CD4-positive, alpha-beta memory T cell (primary cell): ENCODE results near the gene ST6GALNAC4. TPM values are rescaled to one million over a fixed set of nuclear protein-coding genes. Genes with fewer than 3 reads are reported as not detected.
A peak's percentile ranks its signal among the peaks of the same experiment; 100 is the strongest.

Experiments
- CTCF ChIA-PET: fragments of 350-600 bp; sonication (Branson Sonifier 250); formaldehyde crosslinking; loops from one replicate; lab custom pipeline; 2021; ENCODE audit warnings: inconsistent platforms; ENCODE audit not compliant: partially characterized antibody; lab: Charles Lee
- POLR2A ChIA-PET: fragments of 350-600 bp; sonication (Branson Sonifier 250); formaldehyde crosslinking; loops from one replicate; lab custom pipeline; 2021; ENCODE audit not compliant: partially characterized antibody; lab: Charles Lee
- DNase-seq, 5 donors: peaks; one replicate each; pipeline versions ENCODE4 v3.0.0 to v3.0.0-alpha.2; 2020 to 2022; ENCODE audit warnings: mixed read lengths in 1 of 5
- H3K27ac ChIP-seq: one replicate; pipeline ENCODE4 v1.7.0; 2013; ENCODE audit warnings: low read depth, low read length
- H3K27me3 ChIP-seq: 2 replicates; pipeline ENCODE4 v1.7.0; 2013; ENCODE audit warnings: mild to moderate bottlenecking, low read length, moderate library complexity; ENCODE audit not compliant: insufficient read depth
- H3K36me3 ChIP-seq: 2 replicates; pipeline ENCODE4 v1.7.0; 2013; ENCODE audit warnings: mild to moderate bottlenecking, low read length, moderate library complexity; ENCODE audit not compliant: insufficient read depth
- H3K4me1 ChIP-seq: 2 replicates; pipeline ENCODE4 v1.7.0; 2013; ENCODE audit warnings: mild to moderate bottlenecking, low read length, moderate library complexity; ENCODE audit not compliant: insufficient read depth
- H3K4me3 ChIP-seq, 2 donors: one replicate each; pipeline ENCODE4 v1.7.0; 2013; ENCODE audit warnings: low read length in 2 of 2, mild to moderate bottlenecking in 1 of 2
- H3K9me3 ChIP-seq, 2 donors: one replicate each; pipeline ENCODE4 v1.7.0; 2013; ENCODE audit warnings: low read length in 2 of 2, control low read depth in 1 of 2; ENCODE audit not compliant: control insufficient read depth in 1 of 2
- H3K27ac Mint-ChIP-seq, 7 donors: one replicate each; pipeline ENCODE4 v1.8.0; 2020 to 2021; ENCODE audit warnings: mixed read lengths in 7 of 7, mild to moderate bottlenecking in 6 of 7, inconsistent platforms in 3 of 7, moderate library complexity in 3 of 7
- H3K27me3 Mint-ChIP-seq, 2 donors: one replicate each; pipeline ENCODE4 v1.8.0; 2020 to 2021; ENCODE audit warnings: mixed read lengths in 2 of 2
- H3K36me3 Mint-ChIP-seq, 2 donors: one replicate each; pipeline ENCODE4 v1.8.0; 2020 to 2021; ENCODE audit warnings: mixed read lengths in 2 of 2, inconsistent platforms in 1 of 2, mild to moderate bottlenecking in 1 of 2
- H3K4me1 Mint-ChIP-seq, 4 donors: one replicate each; pipeline ENCODE4 v1.8.0; 2020 to 2021; ENCODE audit warnings: mixed read lengths in 4 of 4, mild to moderate bottlenecking in 1 of 4
- H3K4me3 Mint-ChIP-seq, 8 donors: one replicate each; pipeline ENCODE4 v1.8.0; 2020 to 2021; ENCODE audit warnings: mixed read lengths in 8 of 8, mild to moderate bottlenecking in 7 of 8, moderate library complexity in 6 of 8, inconsistent platforms in 3 of 8
- H3K9me3 Mint-ChIP-seq, 8 donors: one replicate each; pipeline ENCODE4 v1.8.0; 2020 to 2021; ENCODE audit warnings: mixed read lengths in 8 of 8, mild to moderate bottlenecking in 5 of 8, inconsistent platforms in 3 of 8, moderate library complexity in 1 of 8
- intact Hi-C: fragments of 100-400 bp; cut with micrococcal nuclease; formaldehyde crosslinking; loops from one replicate; pipeline ENCODE4 v1.15.1; 2023
- polyA plus RNA-seq, 2 donors: library from polyadenylated mRNA; unstranded; fragments of 300-500 nt; fragmentation: Illumina TruSeq; gene quantifications; one replicate each; pipeline ENCODE4 v1.2.3, GENCODE V29; 2021
- total RNA-seq, 2 experiments: library from RNA; stranded (reverse); gene quantifications; one replicate each; pipeline ENCODE4 v1.2.3, GENCODE V29; 2021

The ST6GALNAC4 gene
- total and polyA plus RNA-seq, 4 experiments from 2014 or later = 10.2 to 38.1 (median 27.1) TPM

- intact Hi-C loops = no loop called here
Observed at GRCh38 chr9:127934248-127934647, 17.4 kb upstream of the ST6GALNAC4 start.

GRCh38 chr9:127931092-127931881 lies 14.4 kb upstream of the ST6GALNAC4 start:
- peak in 1 of 5 donors; percentile 66 for DNase-seq
- Histone ChIP-seq H3K9me3 (no peaks in the 10 kb centered on the region), H3K4me3 (peak overlapping the region in 1 of 2 donors; percentile 54), H3K4me1 (peaks cover 70% of the 10 kb centered on the region), H3K27me3 (no peaks in the 10 kb centered on the region), H3K36me3 (no peaks in the 10 kb centered on the region), H3K27ac (no peak overlapping the region)
- no peaks in the 10 kb centered on the region for H3K27me3 Mint-ChIP-seq
- peaks cover 24 to 57% (median 43%) of the 10 kb centered on the region in 4 donors for H3K4me1 Mint-ChIP-seq
- H3K27ac Mint-ChIP-seq = peak overlapping the region; percentile 4 to 93 (median 64)
- ChIA-PET CTCF (interaction anchor here (1.2 to 1.6 kb wide), 3 partner anchors 12 to 196 kb away, joined by 3 to 6 read pairs (median 4); partner anchors contain the start of gene TOR2A), POLR2A (no interaction called here)
- peak overlapping the region; percentile 65 to 85 (median 76) for H3K4me3 Mint-ChIP-seq
- H3K9me3 Mint-ChIP-seq = peaks cover 0 to 7% (median 0%) of the 10 kb centered on the region in 8 donors
- intact Hi-C loops = no loop called here
- peaks cover 0 to 8% of the 10 kb centered on the region in 2 donors for H3K36me3 Mint-ChIP-seq

More at GRCh38 chr9:127934248-127934647, 17.4 kb upstream of the ST6GALNAC4 start:
- H3K4me3 ChIP-seq = no peak overlapping the region
- no peak for DNase-seq
- POLR2A ChIA-PET = interaction anchor here (1.2 to 1.9 kb wide), 3 partner anchors 21 to 199 kb away, joined by 3 to 6 read pairs (median 6); partner anchors contain the start of gene TOR2A
- H3K27me3 ChIP-seq = no peaks in the 10 kb centered on the region
- H3K4me1 ChIP-seq = peaks cover 61% of the 10 kb centered on the region
- peaks cover 34 to 69% (median 57%) of the 10 kb centered on the region in 4 donors for H3K4me1 Mint-ChIP-seq
- H3K9me3 ChIP-seq = no peaks in the 10 kb centered on the region
- H3K4me3 Mint-ChIP-seq = peak overlapping the region in 2 of 8 donors; percentile 44 to 52
- CTCF ChIA-PET = interaction anchor here (0.9 to 1.9 kb wide), 2 partner anchors 8 to 13 kb away, joined by 3 to 9 read pairs; no protein-coding TSS in a partner anchor
- H3K27ac Mint-ChIP-seq = peak overlapping the region in 4 of 7 donors; percentile 51 to 91 (median 60)
- H3K9me3 Mint-ChIP-seq = peaks cover 0 to 10% (median 0%) of the 10 kb centered on the region in 8 donors
- no peaks in the 10 kb centered on the region for H3K36me3 ChIP-seq
- H3K27me3 Mint-ChIP-seq = no peaks in the 10 kb centered on the region
- H3K36me3 Mint-ChIP-seq = peaks cover 8 to 13% of the 10 kb centered on the region in 2 donors
- H3K27ac ChIP-seq = no peak overlapping the region

- Mint-ChIP-seq H3K9me3 (peaks cover 0 to 9% (median 0%) of the 10 kb centered on the region in 8 donors), H3K4me1 (peaks cover 16 to 49% (median 35%) of the 10 kb centered on the region in 4 donors), H3K27me3 (no peaks in the 10 kb centered on the region), H3K36me3 (peaks cover 0 to 4% of the 10 kb centered on the region in 2 donors), H3K4me3 (peak within 1 kb of the TSS; percentile 65 to 85 (median 76)), H3K27ac (peak within 1 kb of the TSS; percentile 25 to 93 (median 64))
- intact Hi-C loops = loop anchor here (1.0 kb wide), 1 partner anchor 13 kb away; the partner anchor contains the start of gene ST6GALNAC4
- peak; percentile 67 to 73 (median 70) for DNase-seq
- Histone ChIP-seq H3K9me3 (no peaks in the 10 kb centered on the region), H3K4me1 (peaks cover 63% of the 10 kb centered on the region), H3K4me3 (peak within 1 kb of the TSS; percentile 6 to 54), H3K27me3 (no peaks in the 10 kb centered on the region), H3K36me3 (no peaks in the 10 kb centered on the region), H3K27ac (no peak within 1 kb of the TSS)
- ChIA-PET CTCF (interaction anchor here (0.8 to 2.2 kb wide), 11 partner anchors 9 to 195 kb away, joined by 3 to 11 read pairs (median 3); partner anchors contain the start of gene TOR2A), POLR2A (interaction anchor here (0.7 to 1.5 kb wide), 10 partner anchors 9 to 215 kb away, joined by 3 to 4 read pairs (median 3); partner anchors contain the start of genes PTRH1, ST6GALNAC4 and TTC16)
Observed at GRCh38 chr9:127930231-127931091, 13.6 kb upstream of the ST6GALNAC4 start, which contains the start of gene PIP5KL1. Gene PIP5KL1 (minus strand): TSS chr9:127930777. CDS start chr9:127930752, 25 bp downstream.

GRCh38 chr9:127929625-127929979 lies 12.8 kb upstream of the ST6GALNAC4 start:
- Histone ChIP-seq H3K4me3 (no peak overlapping the region), H3K9me3 (no peaks in the 10 kb centered on the region), H3K36me3 (no peaks in the 10 kb centered on the region), H3K27me3 (no peaks in the 10 kb centered on the region), H3K27ac (no peak overlapping the region), H3K4me1 (peaks cover 54% of the 10 kb centered on the region)
- Mint-ChIP-seq H3K27me3 (peaks cover 2 to 3% of the 10 kb centered on the region in 2 donors), H3K36me3 (peaks cover 0 to 4% of the 10 kb centered on the region in 2 donors), H3K4me3 (peak overlapping the region in 6 of 8 donors; percentile 52 to 78 (median 63)), H3K9me3 (peaks cover 0 to 9% (median 0%) of the 10 kb centered on the region in 8 donors), H3K4me1 (peaks cover 16 to 41% (median 30%) of the 10 kb centered on the region in 4 donors), H3K27ac (peak overlapping the region in 3 of 7 donors; percentile 4 to 85 (median 55))
- POLR2A ChIA-PET = interaction anchor here (0.7 to 2.2 kb wide), 12 partner anchors 8 to 479 kb away, joined by 3 to 12 read pairs (median 3); partner anchors contain the start of genes DPM2, LRSAM1, PTRH1 and RPL12
- intact Hi-C loops = no loop called here
- CTCF ChIA-PET = interaction anchor here (1.0 to 2.2 kb wide), 8 partner anchors 8 to 107 kb away, joined by 3 to 11 read pairs (median 4); no protein-coding TSS in a partner anchor
- DNase-seq = no peak

GRCh38 chr9:127928676-127929624 lies 12.1 kb upstream of the ST6GALNAC4 start:
- no peak overlapping the region for H3K4me3 ChIP-seq
- no peaks in the 10 kb centered on the region for H3K9me3 ChIP-seq
- intact Hi-C loops = no loop called here
- H3K27ac ChIP-seq = no peak overlapping the region
- Mint-ChIP-seq H3K4me3 (peak overlapping the region; percentile 43 to 68 (median 52)), H3K27me3 (peaks cover 2 to 3% of the 10 kb centered on the region in 2 donors), H3K27ac (peak overlapping the region in 5 of 7 donors; percentile 15 to 91 (median 55)), H3K4me1 (peaks cover 16 to 35% (median 27%) of the 10 kb centered on the region in 4 donors), H3K36me3 (peaks cover 0 to 4% of the 10 kb centered on the region in 2 donors), H3K9me3 (peaks cover 0 to 8% (median 0%) of the 10 kb centered on the region in 8 donors)
- POLR2A ChIA-PET = interaction anchor here (1.0 to 2.2 kb wide), 8 partner anchors 8 to 478 kb away, joined by 3 to 12 read pairs (median 3); partner anchors contain the start of genes DPM2, LRSAM1 and RPL12
- peaks cover 51% of the 10 kb centered on the region for H3K4me1 ChIP-seq
- CTCF ChIA-PET = interaction anchor here (0.5 to 2.2 kb wide), 8 partner anchors 7 to 324 kb away, joined by 3 to 11 read pairs (median 3); partner anchors contain the start of gene TOR2A
- H3K27me3 ChIP-seq = no peaks in the 10 kb centered on the region
- DNase-seq = no peak
- H3K36me3 ChIP-seq = no peaks in the 10 kb centered on the region
